Neuronal stem cell (in vitro differentiated cells): ENCODE data around the gene HEXIM2.
A peak's percentile ranks its signal among the peaks of the same experiment; 100 is the strongest.

Experiments
- DNase-seq: peaks from one replicate; pipeline ENCODE4 v3.0.0-alpha.2; 2013; ENCODE audit warnings: low spot score
- H2AFZ ChIP-seq: one replicate; pipeline ENCODE4 v1.6.1; 2013; ENCODE audit warnings: mild to moderate bottlenecking, low read length, inconsistent platforms
- H2AK5ac ChIP-seq: 2 replicates; pipeline ENCODE4 v1.6.1; 2013; ENCODE audit warnings: low read depth, mild to moderate bottlenecking, inconsistent platforms, low read length, moderate library complexity, mixed read lengths
- H2BK120ac ChIP-seq: 2 replicates; pipeline ENCODE4 v1.6.1; 2013; ENCODE audit warnings: low read depth, mild to moderate bottlenecking, inconsistent platforms, low read length, moderate library complexity, mixed read lengths
- H2BK12ac ChIP-seq: one replicate; pipeline ENCODE4 v1.6.1; 2013; ENCODE audit warnings: low read length, inconsistent platforms
- H2BK15ac ChIP-seq: 2 replicates; pipeline ENCODE4 v1.6.1; 2013; ENCODE audit warnings: mild to moderate bottlenecking, low read length, inconsistent platforms, mixed read lengths
- H2BK5ac ChIP-seq: one replicate; pipeline ENCODE4 v1.6.1; 2013; ENCODE audit warnings: inconsistent platforms, mild to moderate bottlenecking, low read length, moderate library complexity
- H3K14ac ChIP-seq: one replicate; pipeline ENCODE4 v1.6.1; 2013; ENCODE audit warnings: low read length, inconsistent platforms
- H3K18ac ChIP-seq: 2 replicates; pipeline ENCODE4 v1.6.1; 2013; ENCODE audit warnings: low read length, inconsistent platforms
- H3K23ac ChIP-seq: 2 replicates; pipeline ENCODE4 v1.6.1; 2013; ENCODE audit warnings: low read depth, mild to moderate bottlenecking, mixed read lengths, low read length, inconsistent platforms; ENCODE audit not compliant: poor library complexity
- H3K27ac ChIP-seq: replicated peaks from 3 replicates; pipeline ENCODE4 v1.5.1; 2013; ENCODE audit warnings: low read length, inconsistent platforms
- H3K27me3 ChIP-seq, 3 experiments: 2 replicates each; pipeline ENCODE4 v1.6.1; 2013; ENCODE audit warnings: low read length in 3 of 3, mild to moderate bottlenecking in 2 of 3, inconsistent platforms in 1 of 3, low read depth in 1 of 3, mixed read lengths in 1 of 3, moderate library complexity in 1 of 3; ENCODE audit not compliant: control insufficient read depth in 3 of 3, insufficient read depth in 3 of 3
- H3K36me3 ChIP-seq, 2 donors: replicated peaks in 1 of 2; 2 replicates each; pipeline ENCODE4 v1.6.1; 2013; ENCODE audit warnings: low read length in 2 of 2; ENCODE audit not compliant: control insufficient read depth in 2 of 2, insufficient read depth in 2 of 2
- H3K4ac ChIP-seq: 2 replicates; pipeline ENCODE4 v1.6.1; 2013; ENCODE audit warnings: inconsistent platforms, mild to moderate bottlenecking, low read length, moderate library complexity
- H3K4me1 ChIP-seq, 2 donors: 1 replicate in 1 of 2; 2 replicates in 1 of 2; pipeline ENCODE4 v1.6.1; 2013; ENCODE audit warnings: low read length in 2 of 2, low read depth in 1 of 2; ENCODE audit not compliant: control insufficient read depth in 2 of 2, insufficient read depth in 1 of 2
- H3K4me2 ChIP-seq: one replicate; pipeline ENCODE4 v1.6.1; 2013; ENCODE audit warnings: mild to moderate bottlenecking, low read length, inconsistent platforms; ENCODE audit not compliant: insufficient read depth, poor library complexity, severe bottlenecking
- H3K4me3 ChIP-seq, 2 donors: 2 replicates each; pipeline ENCODE4 v1.5.1; 2013; ENCODE audit warnings: low read length in 2 of 2, mild to moderate bottlenecking in 2 of 2, inconsistent platforms in 1 of 2, moderate library complexity in 1 of 2
- H3K79me1 ChIP-seq: one replicate; pipeline ENCODE4 v1.6.1; 2013; ENCODE audit warnings: low read depth, mild to moderate bottlenecking, inconsistent platforms, low read length, moderate library complexity
- H3K9ac ChIP-seq: one replicate; pipeline ENCODE4 v1.6.1; 2013; ENCODE audit warnings: mild to moderate bottlenecking, low read depth, low read length, inconsistent platforms; ENCODE audit not compliant: poor library complexity
- H3K9me3 ChIP-seq, 2 donors: replicated peaks in 1 of 2; 2 replicates each; pipeline versions ENCODE3 to v1.6.1; 2013; ENCODE audit warnings: low read length in 2 of 2, mild to moderate bottlenecking in 2 of 2, inconsistent platforms in 1 of 2, low read depth in 1 of 2, mixed read lengths in 1 of 2, moderate library complexity in 1 of 2; ENCODE audit not compliant: control insufficient read depth in 2 of 2, insufficient read depth in 1 of 2
- H4K8ac ChIP-seq: one replicate; pipeline ENCODE4 v1.6.1; 2013; ENCODE audit warnings: low read depth, mild to moderate bottlenecking, inconsistent platforms, low read length, moderate library complexity
- H4K91ac ChIP-seq: one replicate; pipeline ENCODE4 v1.6.1; 2013; ENCODE audit warnings: low read length, low read depth, mild to moderate bottlenecking, inconsistent platforms; ENCODE audit not compliant: poor library complexity
- WGBS, 2 donors: extraction: QIAGEN DNeasy Blood & Tissue Kit; methylation state at CpG; one replicate each; pipeline ENCODE4 v1.1.7; 2013; ENCODE audit warnings: missing lambda C conversion rate in 2 of 2, mixed read lengths in 1 of 2; ENCODE audit not compliant: insufficient read length in 2 of 2, insufficient replicate concordance in 1 of 2; ENCODE audit errors: extremely low coverage in 2 of 2; 5-methylcytosine and 5-hydroxymethylcytosine counted together

The HEXIM2 gene

GRCh38 chr17:45160447-45161287 lies 1.0 kb upstream of the HEXIM2 start:
- H2BK12ac ChIP-seq, result no peak overlapping the region
- H3K23ac ChIP-seq, result peak overlapping the region; percentile 97
- peak overlapping the region; percentile 97 for H2BK120ac ChIP-seq
- H3K27me3 ChIP-seq, result no peaks in the 10 kb centered on the region
- H4K91ac ChIP-seq, result peak overlapping the region; percentile 79
- WGBS, 2 donors, result no CpG with 5 or more reads among the region's 48 CpGs
- peaks cover 2 to 15% of the 10 kb centered on the region in 2 donors for H3K36me3 ChIP-seq
- peak overlapping the region; percentile 95 for H3K27ac ChIP-seq
- peak overlapping the region; percentile 96 for H3K9ac ChIP-seq
- peak overlapping the region; percentile 26 for H3K14ac ChIP-seq
- peaks cover 10 to 11% of the 10 kb centered on the region in 2 donors for H3K4me1 ChIP-seq
- peak overlapping the region; percentile 51 for H3K4me2 ChIP-seq
- peak overlapping the region; percentile 100 for H3K18ac ChIP-seq
- DNase-seq, result peak; percentile 85
- H4K8ac ChIP-seq, result peak overlapping the region; percentile 90
- H3K79me1 ChIP-seq, result no peaks in the 10 kb centered on the region
- H2BK15ac ChIP-seq, result peak overlapping the region; percentile 75
- H3K4me3 ChIP-seq, result peak overlapping the region; percentile 91
- peak overlapping the region; percentile 97 for H3K4ac ChIP-seq
- peak overlapping the region; percentile 100 for H2BK5ac ChIP-seq
- peak overlapping the region; percentile 97 for H2AK5ac ChIP-seq
- H3K9me3 ChIP-seq, result no peaks in the 10 kb centered on the region
- H2AFZ ChIP-seq, result peak overlapping the region; percentile 74

- no CpG with 5 or more reads among the region's 9 CpGs for WGBS, 2 donors
- peak overlapping the region; percentile 87 for H2AK5ac ChIP-seq
Observed at GRCh38 chr17:45162025-45162687, 481 bp downstream of the HEXIM2 start.

GRCh38 chr17:45164734-45165269 lies 3.1 kb downstream of the HEXIM2 start:
- WGBS, 2 donors, result no CpG with 5 or more reads among the region's 7 CpGs
- DNase-seq, result no peak

More at GRCh38 chr17:45162025-45162687, 481 bp downstream of the HEXIM2 start:
- H2BK12ac ChIP-seq, result peak overlapping the region; percentile 18
- H3K23ac ChIP-seq, result peak overlapping the region; percentile 81
- H3K79me1 ChIP-seq, result no peaks in the 10 kb centered on the region
- no peaks in the 10 kb centered on the region for H3K9me3 ChIP-seq
- H4K91ac ChIP-seq, result peak overlapping the region; percentile 85
- peak overlapping the region; percentile 73 for H3K9ac ChIP-seq
- peak overlapping the region; percentile 65 for H2BK120ac ChIP-seq
- H4K8ac ChIP-seq, result no peak overlapping the region
- H2BK15ac ChIP-seq, result peak overlapping the region; percentile 87
- H3K14ac ChIP-seq, result no peak overlapping the region
- H3K4me1 ChIP-seq, result peaks cover 10 to 11% of the 10 kb centered on the region in 2 donors
- H3K4ac ChIP-seq, result peak overlapping the region; percentile 96
- H3K4me2 ChIP-seq, result peak overlapping the region; percentile 65
- H3K27ac ChIP-seq, result peak overlapping the region; percentile 68
- H2AFZ ChIP-seq, result peak overlapping the region; percentile 32
- peak overlapping the region; percentile 94 for H3K18ac ChIP-seq
- DNase-seq, result no peak
- H3K27me3 ChIP-seq, result no peaks in the 10 kb centered on the region
- H3K4me3 ChIP-seq, result peak overlapping the region; percentile 46 to 68
- peak overlapping the region; percentile 26 for H2BK5ac ChIP-seq
- peaks cover 2 to 15% of the 10 kb centered on the region in 2 donors for H3K36me3 ChIP-seq

More at GRCh38 chr17:45164734-45165269, 3.1 kb downstream of the HEXIM2 start:
- H2BK12ac ChIP-seq, result no peak overlapping the region
- no peak overlapping the region for H3K14ac ChIP-seq
- H3K36me3 ChIP-seq, result peaks cover 2 to 16% of the 10 kb centered on the region in 2 donors
- H3K27me3 ChIP-seq, result no peaks in the 10 kb centered on the region
- H3K9me3 ChIP-seq, result no peaks in the 10 kb centered on the region
- no peak overlapping the region for H2BK15ac ChIP-seq
- no peak overlapping the region for H2AFZ ChIP-seq
- no peak overlapping the region for H3K18ac ChIP-seq
- no peak overlapping the region for H3K4ac ChIP-seq
- no peak overlapping the region for H3K23ac ChIP-seq
- no peaks in the 10 kb centered on the region for H3K79me1 ChIP-seq
- no peak overlapping the region for H3K9ac ChIP-seq
- H4K8ac ChIP-seq, result no peak overlapping the region
- no peak overlapping the region for H3K4me2 ChIP-seq
- no peak overlapping the region for H2BK5ac ChIP-seq
- no peak overlapping the region for H4K91ac ChIP-seq
- no peak overlapping the region for H2AK5ac ChIP-seq
- H3K4me3 ChIP-seq, result no peak overlapping the region
- no peak overlapping the region for H2BK120ac ChIP-seq
- peaks cover 8 to 11% of the 10 kb centered on the region in 2 donors for H3K4me1 ChIP-seq
- H3K27ac ChIP-seq, result no peak overlapping the region
